Loucy (cell line): Measurements from ENCODE around the gene EREG.

Experiments used
- EZH2phosphoT487 ChIP-seq: fragments of 200-600 bp; IDR thresholded peaks from 2 replicates; pipeline ENCODE4 v1.6.1; 2018; ENCODE audit warnings: antibody characterized with exemption, mild to moderate bottlenecking, moderate library complexity, borderline replicate concordance
- TF ChIP-seq, protein P1 (sequence below): fragments of 200-600 bp; sonication (generic); conservative IDR thresholded peaks from 2 replicates; pipeline ENCODE4 v1.5.1; 2014; ENCODE audit warnings: mild to moderate bottlenecking, antibody characterized with exemption, low read length

DNA sequence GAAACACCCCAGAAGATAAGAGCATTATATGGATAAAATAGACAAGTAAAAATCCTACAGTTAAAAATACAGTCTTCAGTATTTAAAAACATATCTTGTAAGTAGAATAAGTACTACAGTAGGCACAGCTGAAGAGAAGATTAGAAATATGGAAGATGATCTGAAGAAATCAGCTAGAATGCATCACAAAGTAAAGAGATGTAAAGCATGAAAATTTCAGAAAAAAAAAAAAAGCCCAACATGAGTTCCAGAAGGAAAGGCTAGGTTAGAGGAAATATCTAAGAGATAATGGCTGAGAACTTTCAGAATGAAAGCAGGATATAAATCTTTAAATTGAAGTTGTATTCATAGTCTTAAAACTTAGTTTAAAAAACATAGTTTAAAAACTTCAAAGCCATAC is 35.6 kb upstream of the EREG start:
- TF ChIP-seq, protein P1, sequence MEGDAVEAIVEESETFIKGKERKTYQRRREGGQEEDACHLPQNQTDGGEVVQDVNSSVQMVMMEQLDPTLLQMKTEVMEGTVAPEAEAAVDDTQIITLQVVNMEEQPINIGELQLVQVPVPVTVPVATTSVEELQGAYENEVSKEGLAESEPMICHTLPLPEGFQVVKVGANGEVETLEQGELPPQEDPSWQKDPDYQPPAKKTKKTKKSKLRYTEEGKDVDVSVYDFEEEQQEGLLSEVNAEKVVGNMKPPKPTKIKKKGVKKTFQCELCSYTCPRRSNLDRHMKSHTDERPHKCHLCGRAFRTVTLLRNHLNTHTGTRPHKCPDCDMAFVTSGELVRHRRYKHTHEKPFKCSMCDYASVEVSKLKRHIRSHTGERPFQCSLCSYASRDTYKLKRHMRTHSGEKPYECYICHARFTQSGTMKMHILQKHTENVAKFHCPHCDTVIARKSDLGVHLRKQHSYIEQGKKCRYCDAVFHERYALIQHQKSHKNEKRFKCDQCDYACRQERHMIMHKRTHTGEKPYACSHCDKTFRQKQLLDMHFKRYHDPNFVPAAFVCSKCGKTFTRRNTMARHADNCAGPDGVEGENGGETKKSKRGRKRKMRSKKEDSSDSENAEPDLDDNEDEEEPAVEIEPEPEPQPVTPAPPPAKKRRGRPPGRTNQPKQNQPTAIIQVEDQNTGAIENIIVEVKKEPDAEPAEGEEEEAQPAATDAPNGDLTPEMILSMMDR: no peak
- no peak for TF ChIP-seq EZH2phosphoT487
